ENCODE results near the gene TBCEL.

DNA sequence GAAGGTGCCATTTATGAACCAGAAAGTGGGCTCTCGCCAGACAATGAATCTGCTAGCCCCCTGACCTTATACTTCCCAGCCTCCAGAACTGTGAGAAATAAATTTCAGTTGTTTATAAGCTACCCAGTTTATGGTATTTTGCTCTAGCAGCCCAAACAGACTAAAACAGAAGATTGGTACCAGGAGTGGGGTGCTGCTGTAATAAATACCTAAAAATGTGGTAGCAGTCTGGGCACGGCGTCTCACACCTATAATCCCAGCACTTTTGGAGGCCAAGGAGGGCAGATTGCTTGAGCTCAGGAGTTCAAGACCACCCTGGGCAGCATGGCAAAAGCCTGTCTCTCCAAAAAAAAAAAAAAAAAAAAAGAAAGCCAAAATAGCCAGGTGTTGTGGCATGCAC, 98.4 kb downstream of the TBCEL start:
- no peak for TF ChIP-seq EZH2phosphoT487 (IDR thresholded peaks at IDR 0.05; ENCODE audit: borderline replicate concordance, low read length)
- TF ChIP-seq, protein P1, sequence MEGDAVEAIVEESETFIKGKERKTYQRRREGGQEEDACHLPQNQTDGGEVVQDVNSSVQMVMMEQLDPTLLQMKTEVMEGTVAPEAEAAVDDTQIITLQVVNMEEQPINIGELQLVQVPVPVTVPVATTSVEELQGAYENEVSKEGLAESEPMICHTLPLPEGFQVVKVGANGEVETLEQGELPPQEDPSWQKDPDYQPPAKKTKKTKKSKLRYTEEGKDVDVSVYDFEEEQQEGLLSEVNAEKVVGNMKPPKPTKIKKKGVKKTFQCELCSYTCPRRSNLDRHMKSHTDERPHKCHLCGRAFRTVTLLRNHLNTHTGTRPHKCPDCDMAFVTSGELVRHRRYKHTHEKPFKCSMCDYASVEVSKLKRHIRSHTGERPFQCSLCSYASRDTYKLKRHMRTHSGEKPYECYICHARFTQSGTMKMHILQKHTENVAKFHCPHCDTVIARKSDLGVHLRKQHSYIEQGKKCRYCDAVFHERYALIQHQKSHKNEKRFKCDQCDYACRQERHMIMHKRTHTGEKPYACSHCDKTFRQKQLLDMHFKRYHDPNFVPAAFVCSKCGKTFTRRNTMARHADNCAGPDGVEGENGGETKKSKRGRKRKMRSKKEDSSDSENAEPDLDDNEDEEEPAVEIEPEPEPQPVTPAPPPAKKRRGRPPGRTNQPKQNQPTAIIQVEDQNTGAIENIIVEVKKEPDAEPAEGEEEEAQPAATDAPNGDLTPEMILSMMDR (IDR thresholded peaks at IDR 0.05; ENCODE audit: low read depth, low read length, poor library complexity, severe bottlenecking) = no peak

Data from DOHH2 (cell line).